NCI-H1105 treated with DMSO at 0.1 percent for 48 hours (cell line): ENCODE measurements around the gene CCT2.

Source experiments
- DNase-seq: peaks from one replicate; lab custom pipeline; 2025; lab: John Stamatoyannopoulos, UW

The CCT2 gene

GRCh38 chr12:69644511-69644910, 59.3 kb downstream of the CCT2 start:
- no peak for DNase-seq

GRCh38 chr12:69645031-69645430, 59.8 kb downstream of the CCT2 start:
- DNase-seq = no peak

- DNase-seq = no peak
Observed at GRCh38 chr12:69647178-69647577, 61.9 kb downstream of the CCT2 start.

- DNase-seq = no peak
Observed at GRCh38 chr12:69648476-69648875, 63.2 kb downstream of the CCT2 start.

- DNase-seq = no peak
Observed at GRCh38 chr12:69649529-69649928, 64.3 kb downstream of the CCT2 start.
